NB4 (cell line): ENCODE results near the gene TPST1.

ENCODE experiments used
- DNase-seq: peaks from one replicate; pipeline ENCODE4 v3.0.0; 2010; ENCODE audit warnings: low read depth
- H3K4me3 ChIP-seq: one replicate; pipeline ENCODE4 v1.5.1; 2011; ENCODE audit warnings: mild to moderate bottlenecking, low read depth, low read length, moderate library complexity
- CTCF ChIP-seq: IDR thresholded peaks from one replicate; pipeline ENCODE4 v1.5.1; 2012; ENCODE audit warnings: low read depth, low read length
- MYC ChIP-seq: IDR thresholded peaks from 2 replicates; pipeline ENCODE4 v1.6.1; 2011; ENCODE audit warnings: low read depth, low read length
- POLR2A ChIP-seq: IDR thresholded peaks from 2 replicates; pipeline ENCODE4 v1.6.1; 2011; ENCODE audit warnings: mild to moderate bottlenecking; ENCODE audit not compliant: insufficient read length; ENCODE audit errors: extremely low read depth
- TF ChIP-seq, protein P1 (sequence below): IDR thresholded peaks from 2 replicates; pipeline ENCODE4 v1.6.1; 2011; ENCODE audit warnings: low read depth, low read length

Gene TPST1

DNA sequence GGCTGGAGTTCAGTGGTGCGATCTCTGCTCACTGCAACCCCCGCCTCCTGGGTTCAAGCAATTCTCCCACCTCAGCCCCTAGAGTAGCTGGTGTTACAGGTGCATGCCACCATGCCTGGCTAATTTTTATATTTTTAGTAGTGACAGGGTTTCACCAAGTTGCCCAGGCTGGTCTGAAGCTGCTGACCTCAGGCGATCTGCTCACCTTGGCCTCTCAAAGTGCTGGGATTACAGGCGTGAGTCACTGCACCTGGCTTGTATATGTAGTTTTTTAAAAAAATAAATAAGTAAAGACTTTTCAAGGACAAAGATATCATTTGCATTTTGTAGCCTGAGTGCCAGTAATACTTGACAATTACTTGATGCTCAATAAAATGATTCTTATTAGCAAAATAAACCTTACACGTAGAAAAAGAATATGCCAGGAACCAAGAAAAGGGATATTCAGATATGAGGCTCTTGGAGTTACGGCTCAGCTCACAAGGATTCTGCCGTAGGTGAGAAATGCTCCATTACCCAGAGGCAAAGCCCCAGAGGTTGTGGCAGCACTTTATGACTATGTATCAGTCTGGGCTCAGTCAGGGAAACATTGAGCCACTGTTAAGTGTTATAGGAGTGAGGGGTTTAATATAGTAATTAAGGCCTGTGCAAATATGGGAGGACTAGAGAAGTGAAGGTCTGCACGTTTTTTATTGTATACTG lies 98.5 kb downstream of the TPST1 start:
- DNase-seq, result no peak
- TF ChIP-seq MYC, result no peak
- TF ChIP-seq POLR2A, result no peak
- TF ChIP-seq CTCF, result no peak
- TF ChIP-seq, protein P1, sequence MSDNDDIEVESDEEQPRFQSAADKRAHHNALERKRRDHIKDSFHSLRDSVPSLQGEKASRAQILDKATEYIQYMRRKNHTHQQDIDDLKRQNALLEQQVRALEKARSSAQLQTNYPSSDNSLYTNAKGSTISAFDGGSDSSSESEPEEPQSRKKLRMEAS, result no peak
- no peak overlapping the region for H3K4me3 ChIP-seq

DNA sequence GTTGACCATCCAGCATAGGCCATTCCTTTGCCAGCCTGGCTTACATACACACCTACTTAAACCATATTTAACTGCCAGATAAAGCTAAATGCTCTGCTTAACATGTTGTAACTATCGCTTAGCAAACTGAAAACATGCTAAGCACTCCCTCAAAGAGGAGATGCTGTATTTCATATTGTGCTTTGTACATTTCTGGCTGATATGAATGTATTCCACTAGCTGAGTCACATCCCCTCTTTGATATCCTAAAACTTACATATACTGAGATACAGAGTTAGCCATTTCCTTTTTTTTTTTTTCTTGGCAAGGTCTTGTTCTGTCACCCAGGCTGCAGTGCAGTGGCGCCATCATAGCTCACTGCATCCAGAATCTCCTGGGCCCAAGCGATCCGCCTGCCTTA lies 99.4 kb downstream of the TPST1 start:
- peak; percentile 26 for DNase-seq
- H3K4me3 ChIP-seq, result no peak overlapping the region
- no peak for TF ChIP-seq MYC
- TF ChIP-seq POLR2A, result no peak
- no peak for TF ChIP-seq CTCF
- TF ChIP-seq, protein P1, result no peak

GRCh38 chr7:66306243-66306642 lies 101.1 kb downstream of the TPST1 start:
- no peak overlapping the region for H3K4me3 ChIP-seq
- TF ChIP-seq MYC, result no peak
- no peak for TF ChIP-seq CTCF
- TF ChIP-seq, protein P1, result no peak
- no peak for TF ChIP-seq POLR2A
- DNase-seq, result no peak

DNA sequence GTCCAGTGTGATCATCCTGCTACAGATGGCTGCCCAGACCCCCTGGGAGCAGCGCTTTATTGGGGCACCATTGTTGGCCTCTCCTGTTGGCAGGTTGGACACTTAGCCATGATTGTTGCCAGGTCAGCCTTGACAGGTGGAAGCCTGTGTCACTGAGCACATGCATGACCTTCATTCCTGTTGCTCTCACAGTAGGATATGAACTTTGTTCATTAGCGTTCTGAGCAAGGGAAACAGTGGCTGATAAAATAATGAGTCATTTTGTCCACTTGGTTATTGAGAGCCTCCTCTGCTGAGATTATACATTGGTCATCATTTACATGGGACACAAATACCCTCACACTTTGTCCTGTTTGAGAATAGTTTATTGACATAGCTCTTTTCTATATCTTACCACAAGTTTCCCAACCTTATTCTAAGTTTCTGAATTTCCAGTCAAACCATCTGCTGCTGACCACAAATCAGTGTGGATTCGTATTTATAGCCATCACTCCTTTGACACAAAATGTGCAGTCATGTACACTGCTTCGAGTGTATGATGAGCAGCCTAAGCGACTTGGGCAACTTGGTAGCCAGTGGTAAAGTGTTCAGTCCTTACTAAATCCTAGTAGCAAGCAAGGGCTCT lies 102.6 kb downstream of the TPST1 start:
- TF ChIP-seq MYC, result no peak
- no peak for TF ChIP-seq POLR2A
- TF ChIP-seq, protein P1, result no peak
- TF ChIP-seq CTCF, result no peak
- no peak overlapping the region for H3K4me3 ChIP-seq
- no peak for DNase-seq

GRCh38 chr7:66308411-66308810 lies 103.3 kb downstream of the TPST1 start:
- DNase-seq, result no peak
- no peak for TF ChIP-seq POLR2A
- TF ChIP-seq, protein P1, result no peak
- TF ChIP-seq CTCF, result no peak
- TF ChIP-seq MYC, result no peak
- H3K4me3 ChIP-seq, result no peak overlapping the region
